ENCODE data around the gene DAPK2.

DNA sequence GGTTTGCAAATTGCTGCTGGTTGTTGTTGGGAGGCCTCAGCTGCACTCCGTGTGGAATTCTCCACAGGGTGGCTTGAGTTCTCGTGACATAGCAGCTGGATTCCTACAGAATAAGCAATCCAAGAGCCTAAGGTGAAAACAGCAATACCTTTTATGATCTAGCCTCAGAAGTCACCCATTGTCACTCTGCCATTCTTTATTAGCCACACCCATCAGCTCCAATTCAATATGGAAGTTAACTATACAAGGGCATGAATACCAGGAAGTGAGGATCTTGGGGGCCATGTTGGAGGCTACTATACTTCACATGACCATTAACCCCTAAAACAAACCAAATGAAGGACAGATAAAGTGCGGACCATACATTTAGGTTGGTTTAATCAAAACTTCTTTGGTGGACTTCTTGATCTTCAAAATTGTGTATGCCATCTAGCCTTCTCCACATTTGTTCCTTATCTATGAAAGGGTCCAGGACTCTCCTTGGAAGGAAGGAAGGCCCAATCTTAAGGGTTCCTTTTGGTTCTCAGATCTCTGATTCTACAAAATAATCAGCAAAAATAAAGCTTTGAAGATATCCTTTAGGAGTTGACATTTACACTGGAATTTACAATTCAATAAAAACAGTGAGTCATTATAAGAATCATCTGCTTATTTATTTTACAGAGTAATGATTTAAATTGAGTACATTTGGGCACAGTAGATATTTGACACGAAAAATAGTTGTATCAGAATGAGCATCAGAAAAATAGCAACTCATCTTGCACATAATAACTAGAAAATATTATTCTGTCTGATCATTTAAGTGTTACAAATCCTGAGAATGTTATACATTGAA lies 25.9 kb upstream of the DAPK2 start:
- TF ChIP-seq EZH2 (IDR thresholded peaks at IDR 0.05; ENCODE audit: borderline replicate concordance, insufficient read depth, low read depth, low read length, poor library complexity, severe bottlenecking) (no peak), CTCF (IDR thresholded peaks at IDR 0.05) (no peak)

Data from B cell (primary cell).